Tibial nerve (tissue), 4 donors: ENCODE results near the gene ADGRD1. TPM values are rescaled to one million over a fixed set of nuclear protein-coding genes. Genes with fewer than 3 reads are reported as not detected.

ENCODE experiments used
- DNase-seq, 2 donors: peaks; one replicate each; pipeline ENCODE4 v3.0.0-alpha.2; 2019; ENCODE audit warnings: low spot score in 2 of 2
- H3K27ac ChIP-seq, 4 donors: fragments of 200-600 bp; sonication (generic) in 3 of 4; one replicate each; pipeline ENCODE4 v1.5.1; 2017 to 2019; ENCODE audit warnings: mild to moderate bottlenecking in 1 of 4
- H3K27me3 ChIP-seq, 2 donors: fragments of 200-600 bp; sonication (generic) in 1 of 2; one replicate each; pipeline versions ENCODE4 v1.5.1 to v1.6.0; 2017 to 2019
- H3K36me3 ChIP-seq, 3 donors: fragments of 200-600 bp; sonication (generic); one replicate each; pipeline ENCODE4 v1.5.1; 2018 to 2019
- H3K4me1 ChIP-seq, 4 donors: fragments of 200-600 bp; sonication (generic) in 3 of 4; one replicate each; pipeline ENCODE4 v1.5.1; 2017 to 2019
- H3K4me3 ChIP-seq, 4 donors: fragments of 200-600 bp; sonication (generic) in 3 of 4; one replicate each; pipeline ENCODE4 v1.5.1; 2017 to 2019; ENCODE audit warnings: mild to moderate bottlenecking in 1 of 4, moderate library complexity in 1 of 4
- H3K9me3 ChIP-seq, 4 donors: fragments of 200-600 bp; sonication (generic) in 3 of 4; one replicate each; pipeline ENCODE4 v1.5.1; 2017 to 2019
- CTCF ChIP-seq, 5 experiments: fragments of 200-600 bp in 3 of 5; fragments of 450-650 bp in 2 of 5; sonication (generic) in 3 of 5; IDR thresholded peaks; one replicate each; pipeline ENCODE4 v1.5.1; 2016 to 2019; ENCODE audit warnings: antibody characterized with exemption in 5 of 5, mild to moderate bottlenecking in 3 of 5, moderate library complexity in 2 of 5
- EP300 ChIP-seq, 2 donors: sonication (generic); formaldehyde crosslinking; IDR thresholded peaks; one replicate each; pipeline ENCODE4 v1.6.1; 2017; ENCODE audit warnings: antibody characterized with exemption in 2 of 2, mild to moderate bottlenecking in 1 of 2
- POLR2A ChIP-seq, 2 donors: fragments of 450-650 bp; IDR thresholded peaks; one replicate each; pipeline ENCODE4 v1.6.1; 2017; ENCODE audit warnings: antibody characterized with exemption in 2 of 2, mild to moderate bottlenecking in 2 of 2, moderate library complexity in 2 of 2
- WGBS, 2 donors: methylation state at CpG; one replicate each; pipeline ENCODE4 v1.1.5; 2018; 5-methylcytosine and 5-hydroxymethylcytosine counted together
- total RNA-seq, 4 donors: library from RNA; depleted of rRNA; stranded (reverse); fragments of >200 nt; gene quantifications; one replicate each; pipeline ENCODE4 v1.1.0, GENCODE V29; 2016

The ADGRD1 gene
- total RNA-seq, 4 donors from 2014 or later: 99.0 to 179 (median 125) TPM

- DNase-seq: no peak
- TF ChIP-seq EP300 (IDR thresholded peaks at IDR 0.05): no peak
- WGBS, 2 donors: 88 to 98% methylated on average over 13 to 21 of the region's 21 CpGs
- Histone ChIP-seq H3K36me3 (no peaks in the 10 kb centered on the region), H3K27me3 (no peaks in the 10 kb centered on the region), H3K27ac (no peak overlapping the region), H3K4me1 (peaks cover 0 to 48% (median 6%) of the 10 kb centered on the region in 4 donors), H3K4me3 (no peak overlapping the region), H3K9me3 (no peaks in the 10 kb centered on the region)
Observed at GRCh38 chr12:131043401-131043871, 89.7 kb downstream of the ADGRD1 start.

GRCh38 chr12:131044136-131044535 is 90.4 kb downstream of the ADGRD1 start:
- H3K27me3 ChIP-seq: no peaks in the 10 kb centered on the region
- H3K9me3 ChIP-seq: no peaks in the 10 kb centered on the region
- WGBS, 2 donors: 81 to 88% methylated on average over 15 of the region's 15 CpGs
- no peak overlapping the region for H3K27ac ChIP-seq
- H3K4me1 ChIP-seq: peaks cover 0 to 48% (median 7%) of the 10 kb centered on the region in 4 donors
- DNase-seq: no peak
- H3K36me3 ChIP-seq: no peaks in the 10 kb centered on the region
- no peak overlapping the region for H3K4me3 ChIP-seq
- TF ChIP-seq EP300 (IDR thresholded peaks at IDR 0.05) (no peak), POLR2A (IDR thresholded peaks at IDR 0.05) (no peak), CTCF (IDR thresholded peaks at IDR 0.05) (no peak)

GRCh38 chr12:131044760-131045381 is 91.2 kb downstream of the ADGRD1 start:
- Histone ChIP-seq H3K4me3 (no peak overlapping the region), H3K36me3 (no peaks in the 10 kb centered on the region), H3K27ac (no peak overlapping the region), H3K4me1 (peaks cover 0 to 48% (median 6%) of the 10 kb centered on the region in 4 donors), H3K27me3 (no peaks in the 10 kb centered on the region), H3K9me3 (no peaks in the 10 kb centered on the region)
- DNase-seq: no peak
- no peak for TF ChIP-seq EP300 (IDR thresholded peaks at IDR 0.05)
- 93 to 94% methylated on average over 45 to 56 of the region's 56 CpGs for WGBS, 2 donors

GRCh38 chr12:131045705-131046460 is 92.2 kb downstream of the ADGRD1 start:
- TF ChIP-seq EP300 (IDR thresholded peaks at IDR 0.05): no peak
- TF ChIP-seq POLR2A (IDR thresholded peaks at IDR 0.05): no peak
- TF ChIP-seq CTCF (IDR thresholded peaks at IDR 0.05): no peak
- Histone ChIP-seq H3K36me3 (no peaks in the 10 kb centered on the region), H3K4me1 (peaks cover 0 to 51% (median 5%) of the 10 kb centered on the region in 4 donors), H3K27me3 (no peaks in the 10 kb centered on the region), H3K9me3 (no peaks in the 10 kb centered on the region), H3K27ac (no peak overlapping the region), H3K4me3 (no peak overlapping the region)
- no peak for DNase-seq
- 92 to 96% methylated on average over 8 to 13 of the region's 13 CpGs for WGBS, 2 donors

GRCh38 chr12:131046813-131047788 is 93.4 kb downstream of the ADGRD1 start:
- no peak overlapping the region for H3K4me3 ChIP-seq
- no peaks in the 10 kb centered on the region for H3K9me3 ChIP-seq
- H3K36me3 ChIP-seq: no peaks in the 10 kb centered on the region
- no peaks in the 10 kb centered on the region for H3K27me3 ChIP-seq
- H3K27ac ChIP-seq: peak overlapping the region in 3 of 4 donors; percentile 66 to 84 (median 73)
- H3K4me1 ChIP-seq: peaks cover 0 to 47% (median 5%) of the 10 kb centered on the region in 4 donors
- DNase-seq: no peak
- 62 to 64% methylated on average over 16 to 17 of the region's 19 CpGs for WGBS, 2 donors
- no peak for TF ChIP-seq CTCF (IDR thresholded peaks at IDR 0.05)
- TF ChIP-seq EP300 (IDR thresholded peaks at IDR 0.05): no peak
- no peak for TF ChIP-seq POLR2A (IDR thresholded peaks at IDR 0.05)
